C1 segment of cervical spinal cord (tissue), 14 donors: Measurements from ENCODE around the gene TPSAB1.
"Not testable (repeated sequence)": the region's sequence is repeated elsewhere in the genome, so short reads cannot be mapped to it uniquely, and the experiment has no call there.

Source experiments
- DNase-seq, 14 donors: peaks; one replicate each; lab custom pipeline; 2025; lab: John Stamatoyannopoulos, UW

The TPSAB1 gene

GRCh38 chr16:1247903-1248537 lies 7.5 kb downstream of the TPSAB1 start:
- not testable (repeated sequence) for DNase-seq

- not testable (repeated sequence) for DNase-seq
Observed at GRCh38 chr16:1249031-1249755, 8.7 kb downstream of the TPSAB1 start.

GRCh38 chr16:1253701-1254364 lies 13.3 kb downstream of the TPSAB1 start:
- not testable (repeated sequence) for DNase-seq

- not testable (repeated sequence) for DNase-seq
Observed at GRCh38 chr16:1254821-1255220, 14.3 kb downstream of the TPSAB1 start.

GRCh38 chr16:1255276-1256122 lies 15.0 kb downstream of the TPSAB1 start, which contains the start of gene TPSD1:
Gene TPSD1, plus strand, starts transcription at chr16:1256069. Its CDS starts 212 bp downstream, at chr16:1256281.
- DNase-seq: not testable (repeated sequence)

GRCh38 chr16:1256296-1256873 lies 15.9 kb downstream of the TPSAB1 start:
- DNase-seq: not testable (repeated sequence)

GRCh38 chr16:1256874-1257322 lies 16.4 kb downstream of the TPSAB1 start:
- no peak for DNase-seq

- DNase-seq: no peak
Observed at GRCh38 chr16:1257561-1258224, 17.2 kb downstream of the TPSAB1 start.

- no peak for DNase-seq
Observed at GRCh38 chr16:1258225-1258600, 17.7 kb downstream of the TPSAB1 start.

GRCh38 chr16:1258906-1259759 lies 18.6 kb downstream of the TPSAB1 start:
- DNase-seq: no peak

GRCh38 chr16:1259760-1260068 lies 19.2 kb downstream of the TPSAB1 start:
- DNase-seq: no peak

GRCh38 chr16:1260101-1260680 lies 19.7 kb downstream of the TPSAB1 start:
- no peak for DNase-seq

- no peak for DNase-seq
Observed at GRCh38 chr16:1261131-1261892, 20.8 kb downstream of the TPSAB1 start.

- DNase-seq: no peak
Observed at GRCh38 chr16:1262210-1262845, 21.8 kb downstream of the TPSAB1 start.

- DNase-seq: no peak
Observed at GRCh38 chr16:1262846-1263221, 22.3 kb downstream of the TPSAB1 start.

- DNase-seq: no peak
Observed at GRCh38 chr16:1263591-1264344, 23.3 kb downstream of the TPSAB1 start.

GRCh38 chr16:1264345-1265089 lies 24.0 kb downstream of the TPSAB1 start:
- DNase-seq: no peak
